Endothelial cell of umbilical vein (primary cell): ENCODE data around the gene GALK2.

Experiments used
- JUN ChIP-seq: IDR thresholded peaks from 2 replicates; pipeline ENCODE4 v1.6.1; 2011; ENCODE audit warnings: borderline replicate concordance, low read depth; ENCODE audit not compliant: insufficient read length, insufficient read depth
- POLR2A ChIP-seq: IDR thresholded peaks from 2 replicates; pipeline ENCODE4 v1.6.1; 2012; ENCODE audit warnings: low read depth, mild to moderate bottlenecking, control low read depth, low read length
- TF ChIP-seq, protein P1 (sequence below), 2 donors: IDR thresholded peaks; 1 replicate in 1 of 2; 2 replicates in 1 of 2; pipeline ENCODE4 v1.5.1; 2011; ENCODE audit warnings: low read length in 2 of 2, mild to moderate bottlenecking in 2 of 2, moderate library complexity in 2 of 2, control low read depth in 1 of 2, inconsistent platforms in 1 of 2, low read depth in 1 of 2; ENCODE audit not compliant: insufficient read depth in 1 of 2; ENCODE audit errors: extremely low read depth in 1 of 2

DNA sequence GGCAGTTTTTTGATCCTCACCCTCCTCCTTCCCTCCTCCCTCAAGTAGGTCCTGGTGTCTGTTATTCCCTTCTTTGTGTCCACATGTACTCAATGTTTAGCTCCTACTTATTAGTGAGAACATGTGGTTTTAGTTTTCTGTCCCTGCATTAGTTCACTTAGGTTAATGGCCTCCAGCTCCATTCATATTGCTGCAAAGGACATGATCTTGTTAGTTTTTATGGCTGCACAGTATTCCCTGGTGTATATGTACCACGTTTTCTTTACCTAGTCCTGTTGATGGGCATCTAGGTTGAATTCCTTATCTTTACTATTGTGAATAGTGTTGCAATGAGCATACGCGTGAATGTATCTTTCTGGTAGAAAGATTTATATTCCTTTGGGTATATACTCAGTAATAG lies 191.3 kb downstream of the GALK2 start:
- TF ChIP-seq, protein P1, sequence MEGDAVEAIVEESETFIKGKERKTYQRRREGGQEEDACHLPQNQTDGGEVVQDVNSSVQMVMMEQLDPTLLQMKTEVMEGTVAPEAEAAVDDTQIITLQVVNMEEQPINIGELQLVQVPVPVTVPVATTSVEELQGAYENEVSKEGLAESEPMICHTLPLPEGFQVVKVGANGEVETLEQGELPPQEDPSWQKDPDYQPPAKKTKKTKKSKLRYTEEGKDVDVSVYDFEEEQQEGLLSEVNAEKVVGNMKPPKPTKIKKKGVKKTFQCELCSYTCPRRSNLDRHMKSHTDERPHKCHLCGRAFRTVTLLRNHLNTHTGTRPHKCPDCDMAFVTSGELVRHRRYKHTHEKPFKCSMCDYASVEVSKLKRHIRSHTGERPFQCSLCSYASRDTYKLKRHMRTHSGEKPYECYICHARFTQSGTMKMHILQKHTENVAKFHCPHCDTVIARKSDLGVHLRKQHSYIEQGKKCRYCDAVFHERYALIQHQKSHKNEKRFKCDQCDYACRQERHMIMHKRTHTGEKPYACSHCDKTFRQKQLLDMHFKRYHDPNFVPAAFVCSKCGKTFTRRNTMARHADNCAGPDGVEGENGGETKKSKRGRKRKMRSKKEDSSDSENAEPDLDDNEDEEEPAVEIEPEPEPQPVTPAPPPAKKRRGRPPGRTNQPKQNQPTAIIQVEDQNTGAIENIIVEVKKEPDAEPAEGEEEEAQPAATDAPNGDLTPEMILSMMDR (IDR thresholded peaks at IDR 0.05; ENCODE audit: extremely low read depth in 1 of 2, insufficient read depth in 1 of 2, low read depth in 1 of 2, low read length in 2 of 2) = no peak
- TF ChIP-seq POLR2A (no peak), JUN (no peak)
